Activated CD8-positive, alpha-beta memory T cell treated with anti-CD3 and anti-CD28 coated beads, Interleukin-2, amount 50 U/mL, for 4 hours (primary cell): ENCODE measurements around the gene PLXNB2.

Source experiments
- DNase-seq: peaks from one replicate; pipeline ENCODE4 v3.0.0-alpha.2; 2020

The PLXNB2 gene

GRCh38 chr22:50225200-50225969 lies 82.1 kb downstream of the PLXNB2 start:
- no peak for DNase-seq
